A549 (cell line): ENCODE results near the gene COQ7. TPM values are rescaled to one million over a fixed set of nuclear protein-coding genes. Genes with fewer than 3 reads are reported as not detected.

ENCODE experiments used
- ATAC-seq, 2 experiments: fragments of 200-7000 bp in 1 of 2; fragments of >200 bp in 1 of 2; cut with Nextera tagmentation in 1 of 2; cut with Tn5 transposase in 1 of 2; 3 replicates each; pipeline versions ENCODE4 v1.8.0 to v1.9.1; 2018 to 2020; ENCODE audit warnings: mild to moderate bottlenecking in 1 of 2, moderate library complexity in 1 of 2
- CTCF ChIA-PET: fragments of 300-600 bp; sonication (Branson Sonifier 250); formaldehyde crosslinking; extraction: SDS; loops from one replicate; lab custom pipeline; 2021; ENCODE audit warnings: antibody characterized with exemption, inconsistent platforms; lab: Yijun Ruan, JAX
- POLR2A ChIA-PET: fragments of 350-600 bp; formaldehyde crosslinking; extraction: SDS; loops from one replicate; lab custom pipeline; 2021; ENCODE audit warnings: antibody characterized with exemption, inconsistent platforms; lab: Yijun Ruan, JAX
- DNase-seq, 2 experiments: peaks; one replicate each; pipeline versions ENCODE4 v3.0.0 to v3.0.0-alpha.2; 2011 to 2016; ENCODE audit warnings: low read depth in 1 of 2, low spot score in 1 of 2
- FAIRE-seq: peaks from 2 replicates; lab custom pipeline; 2011; peaks lifted over from hg19 to GRCh38; lab: Jason Lieb, UNC
- H3K27ac ChIP-seq, 2 experiments: fragments of >200 bp; sonication (Bioruptor Twin); formaldehyde crosslinking; 3 replicates each; pipeline ENCODE4 v1.5.1; 2016 to 2017
- H3K4me1 ChIP-seq: fragments of >200 bp; sonication (Bioruptor Twin); formaldehyde crosslinking; 3 replicates; pipeline ENCODE4 v1.6.1; 2016
- H3K4me2 ChIP-seq: fragments of >200 bp; sonication (Bioruptor Twin); formaldehyde crosslinking; 3 replicates; pipeline ENCODE4 v1.6.1; 2016
- H3K4me3 ChIP-seq: fragments of >200 bp; sonication (Bioruptor Twin); formaldehyde crosslinking; 3 replicates; pipeline ENCODE4 v1.5.1; 2016
- H3K9me3 ChIP-seq: fragments of >200 bp; sonication (Bioruptor Twin); formaldehyde crosslinking; 3 replicates; pipeline ENCODE4 v1.6.1; 2016
- BHLHE40 ChIP-seq: IDR thresholded peaks from 2 replicates; pipeline ENCODE4 v1.6.1; 2012; ENCODE audit warnings: low read depth, low read length, inconsistent platforms
- CTCF ChIP-seq: fragments of >200 bp; sonication (Bioruptor Twin); formaldehyde crosslinking; IDR thresholded peaks from 3 replicates; pipeline ENCODE4 v1.5.1; 2016
- EP300 ChIP-seq, 2 experiments: fragments of >200 bp; sonication (Bioruptor Twin); formaldehyde crosslinking; IDR thresholded peaks; 2 replicates in 1 of 2; 3 replicates in 1 of 2; pipeline ENCODE4 v1.6.1; 2016 to 2017
- FOSL2 ChIP-seq, 2 experiments: fragments of 450-650 bp in 1 of 2; fragments of >200 bp in 1 of 2; sonication (Bioruptor Twin) in 1 of 2; formaldehyde crosslinking; IDR thresholded peaks; 2 replicates each; pipeline versions ENCODE4 v1.5.0 to v1.6.1; 2016 to 2020; ENCODE audit warnings: mild to moderate bottlenecking in 1 of 2, moderate library complexity in 1 of 2
- FOXS1 ChIP-seq: fragments of 250-450 bp; sonication (Bioruptor Pico); IDR thresholded peaks from 2 replicates; pipeline ENCODE4 v1.5.0; 2020; ENCODE audit warnings: mild to moderate bottlenecking, moderate library complexity
- GATA3 ChIP-seq: IDR thresholded peaks from 2 replicates; pipeline ENCODE4 v1.6.1; 2012; ENCODE audit warnings: borderline replicate concordance
- HES2 ChIP-seq: fragments of >200 bp; sonication (Bioruptor Twin); formaldehyde crosslinking; IDR thresholded peaks from 2 replicates; pipeline ENCODE4 v1.6.1; 2016
- HEYL ChIP-seq: fragments of 250-450 bp; sonication (Bioruptor Pico); IDR thresholded peaks from 2 replicates; pipeline ENCODE4 v1.8.0; 2021; ENCODE audit warnings: mild to moderate bottlenecking, moderate library complexity
- HOXA7 ChIP-seq: fragments of 250-450 bp; sonication (Bioruptor Pico); IDR thresholded peaks from 2 replicates; pipeline ENCODE4 v1.5.0; 2020; ENCODE audit warnings: mild to moderate bottlenecking, moderate library complexity
- KDM5A ChIP-seq: fragments of 200-600 bp; sonication (generic); IDR thresholded peaks from 2 replicates; pipeline ENCODE4 v1.6.1; 2016; ENCODE audit warnings: antibody characterized with exemption, mild to moderate bottlenecking
- MAFK ChIP-seq: fragments of 450-650 bp; IDR thresholded peaks from 2 replicates; pipeline ENCODE4 v1.6.1; 2014; ENCODE audit not compliant: partially characterized antibody
- MAZ ChIP-seq: fragments of 150-350 bp; IDR thresholded peaks from 2 replicates; pipeline ENCODE4 v1.6.1; 2014; ENCODE audit warnings: antibody characterized with exemption, low read depth, low read length, borderline replicate concordance
- PBX3 ChIP-seq: IDR thresholded peaks from 2 replicates; pipeline ENCODE4 v1.6.1; 2012
- RAD21 ChIP-seq, 2 experiments: fragments of >200 bp in 1 of 2; sonication (Bioruptor Twin) in 1 of 2; formaldehyde crosslinking in 1 of 2; IDR thresholded peaks in 1 of 2; conservative IDR thresholded peaks in 1 of 2; 2 replicates in 1 of 2; 3 replicates in 1 of 2; pipeline ENCODE4 v1.6.1; 2012 to 2018; ENCODE audit warnings: inconsistent platforms in 1 of 2
- RARB ChIP-seq: fragments of 250-450 bp; sonication (Bioruptor Pico); IDR thresholded peaks from 2 replicates; pipeline ENCODE4 v1.8.0; 2021; ENCODE audit warnings: mild to moderate bottlenecking, moderate library complexity
- RNF2 ChIP-seq: fragments of 200-600 bp; sonication (generic); IDR thresholded peaks from 2 replicates; pipeline ENCODE4 v1.6.1; 2016; ENCODE audit warnings: low read depth, mild to moderate bottlenecking, antibody characterized with exemption, moderate library complexity, borderline replicate concordance
- SREBF2 ChIP-seq: fragments of 450-650 bp; IDR thresholded peaks from 2 replicates; pipeline ENCODE4 v1.6.1; 2014; ENCODE audit warnings: mild to moderate bottlenecking, moderate library complexity
- TFCP2L1 ChIP-seq: fragments of 250-450 bp; sonication (Bioruptor Pico); IDR thresholded peaks from 2 replicates; pipeline ENCODE4 v1.5.0; 2021; ENCODE audit warnings: mild to moderate bottlenecking
- ZFP36 ChIP-seq: fragments of 450-650 bp; IDR thresholded peaks from 2 replicates; pipeline ENCODE4 v1.6.1; 2014; ENCODE audit warnings: borderline replicate concordance; ENCODE audit not compliant: partially characterized antibody
- WGBS: methylation state at CpG from one replicate; pipeline ENCODE4 v1.1.6; 2017; ENCODE audit errors: missing lambda C conversion rate; 5-methylcytosine and 5-hydroxymethylcytosine counted together
- polyA plus RNA-seq, 4 experiments: library from polyadenylated mRNA; depleted of rRNA in 3 of 4; stranded (reverse); fragments of >200 nt; fragmentation: RNase III in 1 of 4; extraction: RNeasy Plus Mini Kit Qiagen cat#74134 plus additional on column Dnase treatment in 1 of 4; gene quantifications; 2 replicates in 3 of 4; 3 replicates in 1 of 4; pipeline ENCODE4 v1.2.3, GENCODE V29; 2011 to 2017
- TF ChIP-seq, protein P1 (sequence below): fragments of 450-650 bp; IDR thresholded peaks from 2 replicates; pipeline ENCODE4 v1.6.1; 2014; ENCODE audit warnings: antibody characterized with exemption

Gene COQ7
- polyA plus RNA-seq, 2 of the 4 experiments (the other 2 are of a cell fraction), result 16.3 to 23.8 TPM

DNA sequence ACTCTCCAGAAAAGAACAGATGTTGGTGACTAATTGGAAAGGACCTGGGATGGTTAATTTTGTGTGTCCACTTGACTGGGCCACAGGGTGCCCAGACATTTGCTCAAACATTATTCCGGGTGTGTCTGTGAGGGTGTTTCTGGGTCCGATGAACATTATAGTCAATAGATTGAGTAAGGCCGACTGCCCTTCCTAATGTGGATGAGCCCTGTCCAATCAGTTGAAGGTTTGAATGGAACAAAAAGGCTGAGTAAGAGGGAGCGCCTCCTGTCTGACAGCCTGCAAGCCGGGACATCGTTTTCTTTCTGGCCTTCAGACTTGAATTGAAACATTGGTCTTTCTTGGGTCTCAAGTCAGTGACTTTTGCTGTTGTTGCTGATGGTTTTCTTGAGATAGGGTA lies 23.5 kb downstream of the COQ7 start:
- TF ChIP-seq SREBF2 (no peak), MAFK (no peak), FOSL2 (IDR thresholded peaks at IDR 0.05) (no peak), FOSL2 (CRISPR knock-in tag; IDR thresholded peaks at IDR 0.05) (no peak), HEYL (CRISPR knock-in tag) (no peak), ZFP36 (no peak), PBX3 (no peak), BHLHE40 (no peak), HOXA7 (no peak), RARB (CRISPR knock-in tag) (no peak), HES2 (no peak), RNF2 (no peak), KDM5A (no peak), GATA3 (no peak)
- TF ChIP-seq, protein P1, sequence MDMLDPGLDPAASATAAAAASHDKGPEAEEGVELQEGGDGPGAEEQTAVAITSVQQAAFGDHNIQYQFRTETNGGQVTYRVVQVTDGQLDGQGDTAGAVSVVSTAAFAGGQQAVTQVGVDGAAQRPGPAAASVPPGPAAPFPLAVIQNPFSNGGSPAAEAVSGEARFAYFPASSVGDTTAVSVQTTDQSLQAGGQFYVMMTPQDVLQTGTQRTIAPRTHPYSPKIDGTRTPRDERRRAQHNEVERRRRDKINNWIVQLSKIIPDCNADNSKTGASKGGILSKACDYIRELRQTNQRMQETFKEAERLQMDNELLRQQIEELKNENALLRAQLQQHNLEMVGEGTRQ, result no peak
- FAIRE-seq, result no peak
- DNase-seq, result no peak
- Histone ChIP-seq H3K4me2 (no peak overlapping the region), H3K4me3 (no peak overlapping the region), H3K9me3 (no peaks in the 10 kb centered on the region), H3K27ac (no peak overlapping the region), H3K4me1 (peaks cover 41% of the 10 kb centered on the region)
- POLR2A ChIA-PET, result interaction anchor here (0.6 kb wide), 1 partner anchor 155 kb away, joined by 3 read pairs; no protein-coding TSS in a partner anchor
- CTCF ChIA-PET, result interaction anchor here (0.6 kb wide), 1 partner anchor 30 kb away, joined by 3 read pairs; no protein-coding TSS in a partner anchor
- 88% methylated on average over 6 of the region's 6 CpGs for WGBS
- ATAC-seq, result no peak

- H3K27ac ChIP-seq, result peak overlapping the region; percentile 31 to 64; a peak in 5 of 6 replicates
- POLR2A ChIA-PET, result no interaction called here
- no peak for TF ChIP-seq TFCP2L1 (CRISPR knock-in tag)
- TF ChIP-seq RAD21 (conservative IDR thresholded peaks at IDR 0.05 in 1 of 2, IDR thresholded peaks at IDR 0.05 in 1 of 2), result no peak
- TF ChIP-seq FOXS1, result no peak
- no peak for TF ChIP-seq CTCF
- no peak for TF ChIP-seq HES2
- no peak for TF ChIP-seq MAZ
- TF ChIP-seq RARB (CRISPR knock-in tag), result no peak
- no peak for TF ChIP-seq EP300 (IDR thresholded peaks at IDR 0.05)
These were observed 25.4 kb downstream of the COQ7 start for GRCh38 chr16:19092653-19093410.

More at GRCh38 chr16:19092653-19093410, 25.4 kb downstream of the COQ7 start:
- peak overlapping the region; percentile 61 for H3K4me2 ChIP-seq
- H3K4me3 ChIP-seq, result no peak overlapping the region
- CTCF ChIA-PET, result interaction anchor here (2.9 to 3.2 kb wide), 4 partner anchors 15 to 283 kb away, joined by 13 to 28 read pairs (median 17); no protein-coding TSS in a partner anchor
- DNase-seq (no peak), FAIRE-seq (no peak), ATAC-seq (no peak)
- H3K9me3 ChIP-seq, result no peaks in the 10 kb centered on the region; the same call in 2 of the 3 replicates
- 82% methylated on average over 2 of the region's 2 CpGs for WGBS
- H3K4me1 ChIP-seq, result peaks cover 38% of the 10 kb centered on the region
